ENCODE measurements around the gene TGOLN2.

- TF ChIP-seq ZNF274 (IDR thresholded peaks at IDR 0.05; ENCODE audit: insufficient read depth, insufficient read length) = no peak
- TF ChIP-seq CTCF (IDR thresholded peaks at IDR 0.05 in 2 of 3, conservative IDR thresholded peaks at IDR 0.05 in 1 of 3; ENCODE audit: control insufficient read depth in 2 of 3, extremely low read depth in 1 of 3, insufficient read depth in 1 of 3, low read depth in 3 of 3, low read length in 3 of 3) = no peak
- 0 out of 2 replicates have a peak, but pooled peaks have one; percentile 13 for TF ChIP-seq YY1 (IDR thresholded peaks at IDR 0.05; ENCODE audit: low read depth, low read length)
- TF ChIP-seq ATF2 (IDR thresholded peaks at IDR 0.05; ENCODE audit: low read length) = no peak
Measured at GRCh38 chr2:85355521-85355920, 27.7 kb upstream of the TGOLN2 start.
